Spleen (tissue), 11 donors: ENCODE measurements around the gene EPAS1. TPM values are rescaled to one million over a fixed set of nuclear protein-coding genes. Genes with fewer than 3 reads are reported as not detected.

Source experiments
- DNase-seq: peaks from one replicate; pipeline ENCODE4 v3.0.0-alpha.2; 2020
- H3K27ac ChIP-seq, 8 donors: fragments of 200-600 bp; sonication (generic) in 7 of 8; 1 replicate in 4 of 8; 2 replicates in 4 of 8; pipeline versions ENCODE4 v1.5.0 to v1.8.0; 2016 to 2021; ENCODE audit warnings: inconsistent platforms in 4 of 8, mild to moderate bottlenecking in 4 of 8, moderate library complexity in 1 of 8
- H3K27me3 ChIP-seq, 7 donors: fragments of 200-600 bp; sonication (generic) in 6 of 7; replicated peaks in 1 of 7; 1 replicate in 4 of 7; 2 replicates in 3 of 7; pipeline versions ENCODE4 v1.5.0 to v1.8.0; 2016 to 2021; ENCODE audit warnings: inconsistent platforms in 3 of 7, mild to moderate bottlenecking in 1 of 7
- H3K36me3 ChIP-seq, 6 donors: fragments of 200-600 bp; sonication (generic) in 5 of 6; 1 replicate in 4 of 6; 2 replicates in 2 of 6; pipeline versions ENCODE4 v1.5.0 to v1.8.0; 2016 to 2021; ENCODE audit warnings: inconsistent platforms in 2 of 6
- H3K4me1 ChIP-seq, 6 donors: fragments of 200-600 bp; sonication (generic) in 5 of 6; 1 replicate in 3 of 6; 2 replicates in 3 of 6; pipeline versions ENCODE4 v1.5.0 to v1.8.0; 2016 to 2021; ENCODE audit warnings: inconsistent platforms in 3 of 6
- H3K4me3 ChIP-seq, 8 donors: fragments of 200-600 bp; sonication (generic) in 7 of 8; 1 replicate in 4 of 8; 2 replicates in 4 of 8; pipeline versions ENCODE4 v1.5.0 to v1.8.0; 2016 to 2021; ENCODE audit warnings: inconsistent platforms in 4 of 8, mild to moderate bottlenecking in 4 of 8, moderate library complexity in 2 of 8
- H3K9me3 ChIP-seq, 8 donors: fragments of 200-600 bp; sonication (generic) in 7 of 8; 1 replicate in 4 of 8; 2 replicates in 4 of 8; pipeline versions ENCODE4 v1.5.0 to v1.8.0; 2016 to 2021; ENCODE audit warnings: inconsistent platforms in 4 of 8
- CTCF ChIP-seq, 11 experiments: fragments of 200-600 bp in 7 of 11; fragments of 450-650 bp in 4 of 11; sonication (generic) in 4 of 11; IDR thresholded peaks in 8 of 11; conservative IDR thresholded peaks in 3 of 11; 1 replicate in 7 of 11; 2 replicates in 4 of 11; pipeline versions ENCODE4 v1.4.0 to v1.8.0; 2016 to 2021; ENCODE audit warnings: antibody characterized with exemption in 11 of 11, inconsistent platforms in 4 of 11, mild to moderate bottlenecking in 1 of 11
- POLR2A ChIP-seq, 3 donors: fragments of 450-650 bp; IDR thresholded peaks; one replicate each; pipeline ENCODE4 v1.5.1; 2017; ENCODE audit warnings: antibody characterized with exemption in 3 of 3, mild to moderate bottlenecking in 1 of 3
- POLR2AphosphoS5 ChIP-seq, 3 donors: sonication (generic); formaldehyde crosslinking; IDR thresholded peaks; one replicate each; pipeline ENCODE4 v1.5.1; 2017; ENCODE audit warnings: antibody characterized with exemption in 3 of 3
- whole genome bisulfite sequencing, 5 donors: extraction: QIAGEN DNeasy Blood & Tissue Kit in 3 of 5; methylation state at CpG; one replicate each; pipeline versions ENCODE4 v1.1.5 to v1.1.7; 2013 to 2018; 5-methylcytosine and 5-hydroxymethylcytosine counted together
- intact Hi-C: fragments of 100-400 bp; cut with DNase I; formaldehyde crosslinking; loops from one replicate; pipeline ENCODE4 v1.15.0; 2023; ENCODE audit warnings: low total_unique reads
- polyA plus RNA-seq, 3 donors: library from polyadenylated mRNA; stranded (reverse); fragments of 200-250 nt; gene quantifications; one replicate each; pipeline ENCODE4 v1.2.1, GENCODE V29; 2013
- total RNA-seq, 7 donors: library from RNA; depleted of rRNA in 3 of 7; stranded (reverse); fragments of >200 nt in 3 of 7; fragmentation: NEBNext Ultra II Directional in 4 of 7; extraction: Animal tissue kit (Norgen Biotek cat#: 25700) in 4 of 7; gene quantifications; one replicate each; pipeline versions ENCODE4 v1.1.0 to v1.2.1, GENCODE V29; 2016 to 2021
- donor health status: healthy with polysubstance abuse.
- donor health status: DM: no; HTN: no; CAD: no; lungs with moderate emphysema.
- donor health status: DM: no; HTN: no; CAD: no.
- donor health status: Bipolar disorder and iron deficiency.
- donor health status: healthy.
- donor health status: DM: no; HTN: no; CAD: no.
- donor health status: DM: yes; HTN: yes; CAD: no.

The EPAS1 gene
- total and polyA plus RNA-seq, 10 donors: 30.5 to 330 (median 213) TPM

GRCh38 chr2:46318579-46319460 lies 21.6 kb downstream of the EPAS1 start:
- WGBS, 5 donors: 65 to 77% (median 74%) methylated on average over 3 of the region's 3 CpGs
- no peak overlapping the region for H3K4me3 ChIP-seq
- TF ChIP-seq POLR2A (IDR thresholded peaks at IDR 0.05) (no peak), POLR2AphosphoS5 (IDR thresholded peaks at IDR 0.05) (no peak), CTCF (IDR thresholded peaks at IDR 0.05 in 8 of 11, conservative IDR thresholded peaks at IDR 0.05 in 3 of 11) (no peak)
- H3K27me3 ChIP-seq: no peaks in the 10 kb centered on the region
- H3K27ac ChIP-seq: peak overlapping the region in 5 of 8 donors; percentile 8 to 51 (median 31)
- H3K9me3 ChIP-seq: no peaks in the 10 kb centered on the region
- no peak for DNase-seq
- intact Hi-C loops: no loop called here
- peaks cover 22 to 67% (median 46%) of the 10 kb centered on the region in 6 donors for H3K4me1 ChIP-seq
- no peaks in the 10 kb centered on the region for H3K36me3 ChIP-seq

- DNase-seq: no peak
- Histone ChIP-seq H3K9me3 (no peaks in the 10 kb centered on the region), H3K4me1 (peaks cover 21 to 60% (median 40%) of the 10 kb centered on the region in 6 donors), H3K27ac (peak overlapping the region in 5 of 8 donors; percentile 8 to 51 (median 31)), H3K27me3 (no peaks in the 10 kb centered on the region), H3K36me3 (no peaks in the 10 kb centered on the region), H3K4me3 (no peak overlapping the region)
- intact Hi-C loops: no loop called here
- TF ChIP-seq CTCF (IDR thresholded peaks at IDR 0.05 in 8 of 11, conservative IDR thresholded peaks at IDR 0.05 in 3 of 11) (no peak), POLR2AphosphoS5 (IDR thresholded peaks at IDR 0.05) (no peak), POLR2A (IDR thresholded peaks at IDR 0.05) (no peak)
- WGBS, 5 donors: 65 to 85% (median 84%) methylated on average over 5 of the region's 5 CpGs
Observed at GRCh38 chr2:46319711-46320110, 22.5 kb downstream of the EPAS1 start.

GRCh38 chr2:46320141-46320567 lies 22.9 kb downstream of the EPAS1 start:
- intact Hi-C loops: no loop called here

More at GRCh38 chr2:46320141-46320567, 22.9 kb downstream of the EPAS1 start:
- TF ChIP-seq CTCF (IDR thresholded peaks at IDR 0.05 in 8 of 11, conservative IDR thresholded peaks at IDR 0.05 in 3 of 11): no peak
- TF ChIP-seq POLR2AphosphoS5 (IDR thresholded peaks at IDR 0.05): no peak
- no peak for TF ChIP-seq POLR2A (IDR thresholded peaks at IDR 0.05)
- Histone ChIP-seq H3K27ac (peak overlapping the region in 2 of 8 donors; percentile 10 to 44), H3K4me3 (no peak overlapping the region), H3K4me1 (peaks cover 16 to 55% (median 36%) of the 10 kb centered on the region in 6 donors), H3K36me3 (no peaks in the 10 kb centered on the region), H3K27me3 (no peaks in the 10 kb centered on the region), H3K9me3 (no peaks in the 10 kb centered on the region)
- DNase-seq: no peak
- 70 to 92% (median 80%) methylated on average over 8 of the region's 8 CpGs for WGBS, 5 donors
